HG02623 (cell line): ENCODE results near the gene ATP2C2.

Source experiments
- ATAC-seq: cut with Tn5 transposase; IDR thresholded peaks from one replicate; pipeline ENCODE4 v1.9.1; 2021; ENCODE audit warnings: moderate library complexity; ENCODE audit not compliant: unreplicated experiment

Gene ATP2C2

DNA sequence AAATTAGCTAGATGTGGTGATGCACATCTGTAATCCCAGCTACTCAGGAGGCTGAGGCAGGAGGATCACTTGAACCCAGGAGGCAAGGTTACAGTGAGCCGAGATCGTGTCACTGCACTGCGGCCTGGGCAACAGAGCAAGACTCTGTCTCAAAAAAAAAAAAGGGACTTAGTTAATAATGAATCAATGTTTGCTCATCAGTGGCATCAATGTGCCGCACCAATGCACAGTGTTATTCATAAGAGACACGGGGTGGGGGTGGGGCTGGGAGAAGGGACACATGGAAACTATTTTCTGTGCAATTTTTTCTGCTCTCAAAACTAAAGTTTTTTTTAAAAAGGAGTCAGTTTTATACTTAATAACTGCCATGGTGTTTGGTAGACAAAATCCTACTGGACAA is 6.8 kb upstream of the ATP2C2 start:
- no peak for ATAC-seq

GRCh38 chr16:84362471-84362941 is 5.8 kb upstream of the ATP2C2 start:
- ATAC-seq = no peak

DNA sequence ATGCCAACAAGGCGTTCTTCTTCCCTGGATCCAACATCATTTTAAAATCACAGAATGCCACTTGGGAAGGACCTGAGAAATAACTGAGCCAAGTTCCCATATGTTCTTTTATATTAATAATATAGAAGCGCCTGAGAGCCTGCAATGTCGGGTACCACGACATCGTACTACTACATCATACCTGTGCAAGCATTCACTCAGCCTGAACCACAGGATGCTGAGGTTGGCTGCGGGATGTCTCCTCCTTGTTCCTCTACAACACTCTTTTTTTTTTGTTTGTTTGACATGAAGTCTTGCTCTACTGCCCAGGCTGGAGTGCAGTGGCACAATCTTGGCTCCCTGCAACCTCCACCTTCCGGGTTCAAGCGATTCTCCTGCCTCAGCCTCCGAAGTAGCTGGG is 2.1 kb upstream of the ATP2C2 start:
- ATAC-seq = no peak

DNA sequence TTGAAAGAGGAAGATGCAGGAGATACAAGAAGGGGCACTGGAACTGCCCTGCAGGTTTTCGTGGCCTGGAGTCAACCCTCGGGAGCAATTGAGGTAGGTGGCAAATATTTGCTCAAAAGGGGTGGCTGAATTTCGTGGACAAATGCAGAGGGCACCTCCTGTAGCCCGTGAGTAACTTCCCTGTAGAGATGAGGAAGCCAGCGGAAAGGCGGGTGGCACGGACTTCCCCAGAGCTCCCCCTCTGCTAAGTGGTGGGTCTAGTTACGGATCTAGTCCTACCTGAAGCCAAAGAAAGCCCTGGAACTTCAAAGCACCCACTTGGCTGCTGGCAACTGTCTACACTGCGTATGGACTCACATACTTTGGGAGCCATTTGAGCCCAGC is 1.0 kb upstream of the ATP2C2 start:
- ATAC-seq = no peak

DNA sequence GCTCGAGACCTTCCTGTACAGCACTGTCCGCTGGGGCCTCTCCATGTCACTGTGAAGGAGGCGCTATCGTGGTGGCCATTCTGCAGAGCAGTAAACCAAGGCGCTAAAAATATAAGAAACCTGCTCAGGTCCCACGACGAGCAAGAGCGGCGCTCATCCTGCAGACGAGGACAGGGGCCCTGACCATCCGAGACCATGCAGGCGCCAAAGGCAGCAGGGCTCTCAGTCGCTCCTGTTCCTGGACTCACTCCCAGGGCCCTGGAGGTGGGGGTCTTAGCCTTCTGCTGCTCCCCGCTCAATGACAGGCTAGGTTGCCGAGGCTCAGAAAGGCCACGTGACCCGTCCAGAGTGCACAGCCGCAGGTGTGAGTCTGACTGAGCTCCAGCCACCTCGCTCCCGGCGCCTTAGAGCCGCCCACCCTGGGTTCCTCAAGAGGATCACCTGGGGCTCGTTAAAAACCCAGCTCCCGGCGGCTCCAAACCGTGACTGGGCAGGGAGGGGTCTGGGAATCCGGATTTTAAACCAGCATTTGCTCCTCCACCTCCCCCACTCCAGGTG is 509 bp upstream of the ATP2C2 start:
- no peak for ATAC-seq

DNA sequence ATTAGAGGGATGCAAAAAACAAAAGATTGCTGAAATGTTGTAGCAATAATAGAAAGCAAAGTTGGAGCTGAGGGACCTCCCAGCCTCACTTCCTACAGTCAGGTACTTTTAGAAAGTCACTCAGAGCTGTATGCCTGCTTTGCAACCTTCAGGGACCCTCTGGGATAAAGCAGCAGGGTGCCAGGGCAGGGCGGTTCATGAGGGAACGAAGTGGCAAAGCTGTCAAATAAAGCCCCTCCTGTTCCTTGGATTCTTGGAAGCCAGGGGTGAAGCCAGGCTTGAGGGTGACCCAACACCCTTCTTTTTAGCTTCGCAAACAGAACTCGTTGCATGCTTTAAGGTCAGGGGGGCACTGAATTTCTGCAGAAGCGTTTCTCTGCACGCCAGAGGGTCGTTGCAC is 767 bp downstream of the ATP2C2 start:
- no peak for ATAC-seq

GRCh38 chr16:84369938-84370627 is 1.7 kb downstream of the ATP2C2 start:
- no peak for ATAC-seq

GRCh38 chr16:84370723-84371552 is 2.6 kb downstream of the ATP2C2 start:
- ATAC-seq = no peak

DNA sequence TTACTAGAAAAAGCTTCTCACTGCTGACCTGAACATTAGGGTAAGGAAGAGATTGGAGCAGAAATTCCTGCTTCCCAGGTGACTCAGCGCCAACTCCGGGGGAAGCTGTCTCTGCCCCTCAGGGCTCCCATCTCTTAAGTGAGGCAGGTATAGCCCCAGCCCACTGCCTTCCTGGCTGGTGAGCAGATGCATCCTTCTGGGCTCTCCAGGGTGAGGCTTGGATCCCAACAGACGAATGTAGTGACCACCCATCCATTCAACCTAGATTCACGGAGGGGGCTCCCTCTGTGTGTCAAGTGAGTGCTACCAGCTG is 3.2 kb downstream of the ATP2C2 start:
- ATAC-seq = no peak

DNA sequence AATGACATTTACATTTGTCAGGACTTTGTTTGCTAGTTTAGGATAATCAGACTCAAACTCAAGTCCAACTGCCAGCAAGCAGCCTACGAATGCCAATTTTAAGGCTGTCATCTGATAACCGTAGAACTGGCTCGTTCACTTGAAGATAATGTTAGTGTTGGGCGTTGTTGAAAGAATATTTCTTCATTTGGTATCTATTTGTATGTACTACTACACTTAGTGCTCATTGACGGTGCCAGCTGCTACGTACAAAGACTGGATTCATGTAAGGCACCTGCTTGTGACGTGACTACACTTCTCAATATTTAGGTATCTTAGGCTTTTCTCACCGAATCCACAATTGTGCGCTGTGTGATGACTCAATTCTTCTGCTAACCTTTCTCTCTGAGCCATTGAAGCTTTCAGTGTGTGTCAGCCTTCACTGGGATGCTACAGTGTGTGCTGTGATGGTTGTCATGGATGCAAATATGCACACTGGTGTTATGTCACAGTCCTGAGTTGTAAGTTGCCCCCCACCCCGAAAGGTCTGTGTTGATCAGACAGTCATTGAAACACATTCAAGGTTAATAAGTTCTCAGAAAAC is 5.7 kb downstream of the ATP2C2 start:
- ATAC-seq = no peak

GRCh38 chr16:84378099-84378498 is 9.8 kb downstream of the ATP2C2 start:
- no peak for ATAC-seq

DNA sequence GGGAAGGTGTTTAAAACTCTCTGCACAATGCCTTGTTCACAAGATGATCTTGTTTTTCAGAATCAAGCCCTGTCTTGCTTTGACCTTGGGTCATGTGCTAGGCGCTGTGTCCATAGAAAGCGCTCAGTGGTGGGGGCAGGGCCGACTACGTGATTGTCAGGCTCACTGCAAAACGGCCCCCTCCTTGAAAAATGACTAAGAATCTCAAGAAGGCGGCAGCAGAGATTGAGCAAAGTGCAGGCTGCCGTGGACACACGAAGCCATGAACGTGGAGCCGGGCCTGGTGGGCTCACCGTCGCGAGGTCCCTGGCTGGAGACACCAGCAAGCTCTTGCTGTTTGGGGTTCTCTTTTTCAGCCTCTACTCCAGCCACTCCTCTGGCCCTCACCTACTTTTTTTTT is 10.2 kb downstream of the ATP2C2 start:
- no peak for ATAC-seq

DNA sequence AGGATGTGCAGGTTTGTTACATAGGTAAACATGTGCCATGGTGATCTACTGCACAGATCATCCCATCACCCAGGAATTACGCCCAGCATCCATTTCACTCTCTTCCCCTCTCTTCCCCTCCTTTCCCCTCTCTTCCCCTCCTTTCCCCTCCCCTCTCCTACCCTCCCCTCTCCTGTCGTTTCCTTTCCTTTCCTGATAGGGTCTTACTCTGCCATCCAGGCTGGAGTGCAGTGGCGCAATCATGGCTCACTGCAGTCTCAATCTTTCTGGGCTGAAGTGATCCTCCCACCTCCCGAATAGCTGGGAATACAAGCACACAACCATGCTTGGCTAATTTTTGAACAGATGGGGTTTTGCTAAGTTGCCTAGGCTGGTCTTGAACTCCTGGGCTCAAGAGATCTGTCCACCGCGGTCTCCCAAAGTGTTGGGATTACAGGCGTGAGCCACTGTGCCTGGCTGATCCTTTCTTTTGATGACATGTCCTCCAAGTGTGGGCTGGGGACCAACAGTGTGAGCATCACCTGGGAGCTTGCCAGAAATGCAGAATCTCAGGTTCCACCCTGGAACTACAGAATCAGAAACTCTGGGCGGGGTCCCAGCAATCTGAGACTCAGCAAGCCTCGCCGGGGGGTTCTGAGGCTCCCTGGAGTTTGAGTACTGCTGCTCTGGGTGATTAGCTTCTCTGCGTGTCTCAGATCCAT is 10.8 kb downstream of the ATP2C2 start:
- ATAC-seq = no peak

DNA sequence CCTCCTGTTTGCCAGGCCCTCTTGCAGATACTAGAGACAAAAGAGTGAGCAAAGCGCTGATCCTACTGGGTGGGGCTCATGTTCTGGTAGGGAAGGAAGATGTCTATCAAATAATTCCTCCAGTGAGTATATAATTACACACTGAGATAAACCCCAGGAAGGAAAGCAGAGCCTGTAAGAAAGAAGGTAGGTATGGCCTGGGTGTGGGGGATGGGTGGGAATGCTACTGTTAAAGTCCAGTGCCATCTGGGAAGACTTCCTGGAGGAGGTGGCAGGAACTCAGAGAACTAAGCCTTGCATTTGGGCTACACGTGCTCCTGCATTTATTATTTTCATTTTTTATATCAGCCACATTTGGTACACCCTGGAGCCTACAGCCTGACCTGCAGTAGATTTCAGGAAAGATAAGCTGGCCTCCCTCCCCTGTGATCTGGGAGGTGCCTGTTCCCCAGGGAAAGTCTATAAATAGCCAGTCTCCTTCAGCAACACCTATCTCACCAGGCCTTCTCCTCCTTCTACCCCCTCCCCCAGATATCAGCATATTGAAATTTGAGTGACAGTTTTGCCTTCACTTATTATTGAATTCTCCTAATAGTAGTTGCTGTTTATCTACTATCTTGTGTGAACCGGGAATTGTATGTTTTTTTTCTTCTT is 11.5 kb downstream of the ATP2C2 start:
- no peak for ATAC-seq

DNA sequence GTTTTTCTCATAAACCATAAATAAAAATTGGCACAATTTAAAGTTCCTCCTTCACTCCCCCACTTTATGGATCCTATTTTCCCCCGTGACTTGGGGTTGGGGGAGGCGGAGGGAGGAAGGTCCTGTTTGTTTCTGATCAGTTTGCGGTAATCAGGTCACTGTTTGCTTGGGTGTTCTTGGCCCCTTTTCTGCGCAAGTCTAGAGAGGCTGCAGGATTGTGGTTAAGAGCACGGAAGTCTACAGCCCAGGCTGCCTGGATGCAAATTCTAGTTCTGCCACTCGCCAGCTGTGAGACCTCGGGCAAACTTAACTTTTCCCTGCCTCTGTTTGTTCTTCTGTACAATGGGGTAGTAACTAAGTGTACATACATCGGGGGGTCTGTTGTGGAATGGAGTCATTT is 12.1 kb downstream of the ATP2C2 start:
- ATAC-seq = no peak

DNA sequence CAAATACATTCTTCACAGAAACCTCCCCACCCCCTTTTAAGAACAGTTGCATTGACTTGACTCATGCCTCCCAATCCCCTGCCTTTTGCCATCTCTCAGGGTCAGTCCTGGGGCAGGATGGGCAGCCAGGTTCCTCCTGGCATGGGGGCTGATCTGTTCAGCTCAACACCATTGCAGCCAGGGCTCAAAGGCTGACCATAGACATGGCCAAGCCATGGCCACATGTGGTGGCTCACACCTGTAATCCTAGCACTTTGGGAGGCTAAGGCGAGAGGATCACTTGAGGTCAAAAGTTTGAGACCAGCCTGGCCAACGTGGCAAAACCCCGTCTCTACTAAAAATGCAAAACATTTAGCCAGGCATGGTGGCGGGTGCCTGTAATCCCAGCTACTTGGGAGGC is 14.1 kb downstream of the ATP2C2 start:
- no peak for ATAC-seq

GRCh38 chr16:84383106-84383505 is 14.8 kb downstream of the ATP2C2 start:
- ATAC-seq = no peak

DNA sequence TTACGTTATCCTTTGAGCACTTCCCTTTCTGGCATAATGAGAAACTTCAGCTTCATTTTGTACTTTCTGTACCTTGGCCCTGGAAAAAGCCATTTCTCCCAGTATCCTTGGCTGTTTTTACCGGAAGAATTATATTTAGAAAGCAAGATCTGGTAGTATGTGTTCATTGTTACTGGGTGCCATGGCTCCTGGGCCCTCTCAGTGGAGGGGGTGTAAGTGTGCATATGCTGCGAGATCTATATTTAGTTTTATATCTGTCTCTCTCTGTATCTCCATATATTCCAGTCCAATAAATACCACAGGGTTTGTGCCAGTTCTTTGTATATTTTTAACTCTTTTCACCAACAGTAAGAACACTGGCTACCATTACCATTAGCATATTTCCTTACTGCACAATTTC is 17.7 kb downstream of the ATP2C2 start:
- ATAC-seq = no peak

DNA sequence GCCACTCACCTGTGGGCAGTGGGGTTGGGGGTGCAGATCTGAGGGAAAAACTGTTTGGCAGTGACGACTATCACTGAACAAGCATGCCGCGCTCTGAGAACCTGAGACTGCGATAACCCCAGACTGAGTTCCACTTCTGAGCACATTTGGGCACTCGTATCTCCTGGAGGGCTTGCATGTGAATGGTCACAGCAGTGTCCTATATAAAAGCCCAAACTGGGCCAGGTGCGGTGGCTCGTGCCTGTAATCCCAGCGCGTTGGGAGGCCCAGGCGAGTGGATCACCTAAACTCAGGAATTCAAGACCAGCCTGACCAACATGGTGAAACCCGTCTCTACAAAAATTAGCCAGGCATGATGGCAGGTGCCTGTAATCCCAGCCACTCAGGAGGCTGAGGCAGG is 18.7 kb downstream of the ATP2C2 start:
- no peak for ATAC-seq

DNA sequence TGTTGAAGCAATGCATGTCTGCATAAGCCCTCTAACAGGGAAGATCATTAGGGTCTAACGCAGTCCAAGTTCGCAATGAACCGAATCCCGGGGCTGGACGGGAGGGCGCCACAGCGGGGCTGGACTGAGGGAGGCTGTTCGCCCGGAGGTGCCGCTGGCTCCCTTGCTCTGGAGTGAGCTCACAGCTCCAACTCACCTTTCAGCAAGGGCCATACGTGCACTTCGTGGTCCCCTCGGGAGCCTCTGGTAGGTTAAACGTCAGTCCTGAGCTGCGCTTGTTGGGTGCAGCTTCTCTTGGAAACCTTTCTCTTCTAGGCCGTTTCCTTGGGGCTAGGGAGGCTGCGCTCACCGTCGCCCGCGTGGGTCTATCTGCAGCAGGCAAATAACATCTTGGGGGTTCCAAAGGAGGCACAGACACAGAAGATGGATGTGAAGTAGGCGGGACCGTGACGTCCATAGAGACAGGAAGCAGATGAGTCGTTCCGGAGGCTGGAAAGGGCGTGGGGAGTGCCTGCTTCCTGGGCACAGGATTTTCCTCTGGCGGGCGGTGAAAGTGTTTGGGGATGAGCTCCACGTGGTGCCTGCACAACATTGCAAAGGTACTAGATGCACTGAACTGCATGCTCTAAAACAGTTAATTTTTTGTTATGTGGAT is 21.9 kb downstream of the ATP2C2 start:
- ATAC-seq = no peak
